ENCODE measurements around the gene TUBA3E. TPM values are rescaled to one million over a fixed set of nuclear protein-coding genes. Genes with fewer than 3 reads are reported as not detected.
"Not testable (repeated sequence)": the region's sequence is repeated elsewhere in the genome, so short reads cannot be mapped to it uniquely, and the experiment has no call there.

The TUBA3E gene
- total RNA-seq, 2 experiments from 2014 or later: not detected

DNA sequence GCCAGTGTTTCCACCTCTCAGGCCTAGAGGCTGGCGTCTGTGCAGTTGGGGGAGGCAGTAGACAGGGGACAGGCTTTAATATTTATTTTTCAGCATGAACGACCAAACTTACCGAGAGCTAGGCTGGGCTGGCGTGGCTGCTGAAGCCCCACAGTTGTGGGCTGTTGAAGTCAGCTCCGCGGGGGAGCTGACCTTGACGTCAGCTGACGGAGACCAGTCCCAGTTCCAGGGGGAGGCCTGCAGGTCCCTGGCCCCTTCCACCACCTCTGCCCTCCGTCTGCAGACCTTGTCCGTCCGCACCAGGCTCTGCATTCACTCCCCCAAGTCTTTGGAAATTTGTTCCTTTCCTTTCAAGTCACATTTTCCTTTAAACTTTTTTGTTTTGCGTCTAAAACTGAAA lies 33.4 kb upstream of the TUBA3E start:
- no peaks in the 10 kb centered on the region for H3K4me1 ChIP-seq (ENCODE audit: insufficient read depth, low read length, poor library complexity, severe bottlenecking)
- no peak for TF ChIP-seq EZH2phosphoT487 (IDR thresholded peaks at IDR 0.05; ENCODE audit: borderline replicate concordance, low read depth, low read length)
- no peak for TF ChIP-seq CTCF (conservative IDR thresholded peaks at IDR 0.05; ENCODE audit: low read length)
- intact Hi-C loops (cut with micrococcal nuclease; ENCODE audit: unreplicated experiment): no loop called here
- no peak overlapping the region for H3K4me2 ChIP-seq (ENCODE audit: low read length)
- DNase-seq (ENCODE audit: low spot score): no peak
- no peaks in the 10 kb centered on the region for H3K9me3 ChIP-seq (ENCODE audit: low read length)
- no peak overlapping the region for H2AFZ ChIP-seq (ENCODE audit: low read length)
- H4K20me1 ChIP-seq (ENCODE audit: insufficient read depth, low read length): no peaks in the 10 kb centered on the region
- CTCF ChIA-PET (ENCODE audit: unreplicated experiment): no interaction called here
- POLR2A ChIA-PET: no interaction called here
- no peaks in the 10 kb centered on the region for H3K9me2 ChIP-seq (ENCODE audit: insufficient read depth, low read length)
- no peak overlapping the region for H3K27ac ChIP-seq (ENCODE audit: low read depth, low read length, poor library complexity, severe bottlenecking)
- H3K4me3 ChIP-seq (ENCODE audit: low read depth, low read length, poor library complexity, severe bottlenecking): no peak overlapping the region
- no peaks in the 10 kb centered on the region for H3K36me3 ChIP-seq (ENCODE audit: insufficient read depth, low read length)
- no peaks in the 10 kb centered on the region for H3K79me2 ChIP-seq (ENCODE audit: insufficient read depth, low read depth, low read length)
- no TSS peak for BruUV-seq (replicated peaks)

DNA sequence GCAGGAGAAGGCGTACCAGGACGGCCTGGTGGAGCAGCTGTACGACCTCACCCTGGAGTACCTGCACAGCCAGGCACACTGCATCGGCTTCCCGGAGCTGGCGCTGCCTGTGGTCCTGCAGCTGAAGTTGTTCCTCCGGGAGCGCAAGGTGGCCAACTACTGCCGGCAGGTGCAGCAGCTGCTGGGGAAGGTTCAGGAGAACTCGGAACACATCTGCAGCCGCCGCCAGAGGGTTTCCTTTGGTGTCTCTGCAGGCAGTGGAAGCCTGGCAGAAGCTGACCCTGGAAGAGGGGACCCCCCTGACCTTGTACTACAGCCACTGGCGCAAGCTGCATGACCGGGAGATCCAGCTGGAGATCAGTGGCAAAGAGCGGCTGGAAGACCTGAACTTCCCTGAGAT lies 32.7 kb upstream of the TUBA3E start:
- H3K36me3 ChIP-seq (ENCODE audit: insufficient read depth, low read length); CTCF ChIA-PET (ENCODE audit: unreplicated experiment); DNase-seq (ENCODE audit: low spot score); H3K4me1 ChIP-seq (ENCODE audit: insufficient read depth, low read length, poor library complexity, severe bottlenecking); BruUV-seq (replicated peaks); H3K4me2 ChIP-seq (ENCODE audit: low read length); H4K20me1 ChIP-seq (ENCODE audit: insufficient read depth, low read length); H3K27ac ChIP-seq (ENCODE audit: low read depth, low read length, poor library complexity, severe bottlenecking); POLR2A ChIA-PET; H3K4me3 ChIP-seq (ENCODE audit: low read depth, low read length, poor library complexity, severe bottlenecking); H3K9me2 ChIP-seq (ENCODE audit: insufficient read depth, low read length); H2AFZ ChIP-seq (ENCODE audit: low read length); H3K79me2 ChIP-seq (ENCODE audit: insufficient read depth, low read depth, low read length); intact Hi-C loops (cut with micrococcal nuclease; ENCODE audit: unreplicated experiment); H3K9me3 ChIP-seq (ENCODE audit: low read length): not testable (repeated sequence)

DNA sequence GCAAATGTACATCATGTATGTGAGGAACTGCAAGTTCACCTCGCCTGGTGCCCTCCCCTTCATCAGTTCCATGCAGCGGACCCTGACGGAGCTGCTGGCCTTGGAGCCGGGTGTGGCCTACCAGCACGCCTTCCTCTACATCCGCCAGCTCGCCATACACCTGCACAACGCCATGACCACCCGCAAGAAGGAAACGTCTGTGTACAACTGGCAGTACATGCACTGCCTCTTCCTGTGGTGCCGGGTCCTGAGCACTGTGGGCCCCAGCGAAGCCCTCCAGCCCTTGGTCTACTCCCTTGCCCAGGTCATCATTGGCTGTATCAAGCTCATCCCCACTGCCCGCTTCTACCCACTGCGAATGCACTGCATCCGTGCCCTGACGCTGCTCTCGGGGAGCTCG lies 32.1 kb upstream of the TUBA3E start:
- H3K4me1 ChIP-seq (ENCODE audit: insufficient read depth, low read length, poor library complexity, severe bottlenecking); BruUV-seq (replicated peaks): not testable (repeated sequence)

GRCh38 chr2:130229161-130229510 lies 30.9 kb upstream of the TUBA3E start:
- BruUV-seq (replicated peaks); H3K36me3 ChIP-seq (ENCODE audit: insufficient read depth, low read length); POLR2A ChIA-PET; H3K79me2 ChIP-seq (ENCODE audit: insufficient read depth, low read depth, low read length); H3K9me2 ChIP-seq (ENCODE audit: insufficient read depth, low read length); H3K4me1 ChIP-seq (ENCODE audit: insufficient read depth, low read length, poor library complexity, severe bottlenecking); H2AFZ ChIP-seq (ENCODE audit: low read length); H3K9me3 ChIP-seq (ENCODE audit: low read length); H4K20me1 ChIP-seq (ENCODE audit: insufficient read depth, low read length); CTCF ChIA-PET (ENCODE audit: unreplicated experiment); H3K4me3 ChIP-seq (ENCODE audit: low read depth, low read length, poor library complexity, severe bottlenecking); DNase-seq (ENCODE audit: low spot score); intact Hi-C loops (cut with micrococcal nuclease; ENCODE audit: unreplicated experiment); H3K27ac ChIP-seq (ENCODE audit: low read depth, low read length, poor library complexity, severe bottlenecking); H3K4me2 ChIP-seq (ENCODE audit: low read length): not testable (repeated sequence)

More for the DNA sequence above, 32.1 kb upstream of the TUBA3E start:
- H3K79me2 ChIP-seq (ENCODE audit: insufficient read depth, low read depth, low read length); H3K27ac ChIP-seq (ENCODE audit: low read depth, low read length, poor library complexity, severe bottlenecking); H2AFZ ChIP-seq (ENCODE audit: low read length); H3K9me3 ChIP-seq (ENCODE audit: low read length); H3K4me2 ChIP-seq (ENCODE audit: low read length); H4K20me1 ChIP-seq (ENCODE audit: insufficient read depth, low read length); POLR2A ChIA-PET; H3K4me3 ChIP-seq (ENCODE audit: low read depth, low read length, poor library complexity, severe bottlenecking); H3K9me2 ChIP-seq (ENCODE audit: insufficient read depth, low read length); DNase-seq (ENCODE audit: low spot score); intact Hi-C loops (cut with micrococcal nuclease; ENCODE audit: unreplicated experiment); CTCF ChIA-PET (ENCODE audit: unreplicated experiment); H3K36me3 ChIP-seq (ENCODE audit: insufficient read depth, low read length): not testable (repeated sequence)

DNA sequence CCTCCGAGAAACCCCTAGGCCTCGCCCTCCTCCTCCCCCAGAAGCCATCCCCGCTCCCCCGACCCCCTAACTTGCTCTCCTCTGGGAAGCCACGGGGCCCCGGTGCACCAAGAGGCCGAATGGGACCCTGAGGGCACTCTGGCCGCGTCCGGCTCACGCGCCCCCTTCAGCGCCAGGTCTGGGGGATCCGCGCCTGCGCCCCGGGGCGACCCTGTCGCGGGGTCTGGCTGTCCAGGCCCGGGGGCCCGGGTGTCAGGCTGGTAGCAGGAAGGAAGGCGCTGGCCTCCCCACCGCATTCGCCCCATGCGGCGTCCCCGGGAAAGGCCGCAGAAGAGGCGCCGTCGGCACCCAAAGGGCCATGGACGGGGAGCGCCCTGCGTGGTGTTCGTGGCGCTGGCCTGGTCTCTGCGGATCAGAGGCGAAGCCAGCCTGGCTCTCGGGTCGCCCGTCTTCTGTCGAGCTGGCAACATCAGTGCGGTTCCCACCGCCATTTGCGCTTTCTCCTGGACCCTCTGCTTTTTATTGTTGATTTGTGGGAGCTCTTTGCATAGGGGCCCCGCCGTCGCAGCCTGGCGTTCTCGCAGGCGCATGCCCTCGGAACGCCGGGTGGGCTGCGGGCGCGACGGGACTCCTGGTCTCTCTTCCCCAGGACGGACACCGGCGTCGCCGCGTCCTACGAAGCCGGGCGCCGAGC lies 30.4 kb upstream of the TUBA3E start:
- H4K20me1 ChIP-seq (ENCODE audit: insufficient read depth, low read length); DNase-seq (ENCODE audit: low spot score); H3K4me1 ChIP-seq (ENCODE audit: insufficient read depth, low read length, poor library complexity, severe bottlenecking); POLR2A ChIA-PET; H3K36me3 ChIP-seq (ENCODE audit: insufficient read depth, low read length); H3K9me3 ChIP-seq (ENCODE audit: low read length); H3K9me2 ChIP-seq (ENCODE audit: insufficient read depth, low read length); H3K4me3 ChIP-seq (ENCODE audit: low read depth, low read length, poor library complexity, severe bottlenecking); H3K79me2 ChIP-seq (ENCODE audit: insufficient read depth, low read depth, low read length); H3K4me2 ChIP-seq (ENCODE audit: low read length); intact Hi-C loops (cut with micrococcal nuclease; ENCODE audit: unreplicated experiment); CTCF ChIA-PET (ENCODE audit: unreplicated experiment); BruUV-seq (replicated peaks); H2AFZ ChIP-seq (ENCODE audit: low read length); H3K27ac ChIP-seq (ENCODE audit: low read depth, low read length, poor library complexity, severe bottlenecking): not testable (repeated sequence)

GRCh38 chr2:130228005-130228404 lies 29.8 kb upstream of the TUBA3E start:
- BruUV-seq (replicated peaks); H3K27ac ChIP-seq (ENCODE audit: low read depth, low read length, poor library complexity, severe bottlenecking); DNase-seq (ENCODE audit: low spot score); H3K4me2 ChIP-seq (ENCODE audit: low read length); H2AFZ ChIP-seq (ENCODE audit: low read length); H4K20me1 ChIP-seq (ENCODE audit: insufficient read depth, low read length); H3K4me3 ChIP-seq (ENCODE audit: low read depth, low read length, poor library complexity, severe bottlenecking); H3K4me1 ChIP-seq (ENCODE audit: insufficient read depth, low read length, poor library complexity, severe bottlenecking); CTCF ChIA-PET (ENCODE audit: unreplicated experiment); H3K9me2 ChIP-seq (ENCODE audit: insufficient read depth, low read length); H3K36me3 ChIP-seq (ENCODE audit: insufficient read depth, low read length); POLR2A ChIA-PET; H3K79me2 ChIP-seq (ENCODE audit: insufficient read depth, low read depth, low read length); H3K9me3 ChIP-seq (ENCODE audit: low read length); intact Hi-C loops (cut with micrococcal nuclease; ENCODE audit: unreplicated experiment): not testable (repeated sequence)

Measured in OCI-LY7 (cell line).